Measurements from ENCODE around the gene SEC14L1. TPM values are rescaled to one million over a fixed set of nuclear protein-coding genes. Genes with fewer than 3 reads are reported as not detected.

SEC14L1 gene
- total and polyA plus RNA-seq, 2 of the 8 experiments (the other 6 are each of a cell fraction or from before 2014, with no cell fraction given): 27.2 to 74.4 TPM

DNA sequence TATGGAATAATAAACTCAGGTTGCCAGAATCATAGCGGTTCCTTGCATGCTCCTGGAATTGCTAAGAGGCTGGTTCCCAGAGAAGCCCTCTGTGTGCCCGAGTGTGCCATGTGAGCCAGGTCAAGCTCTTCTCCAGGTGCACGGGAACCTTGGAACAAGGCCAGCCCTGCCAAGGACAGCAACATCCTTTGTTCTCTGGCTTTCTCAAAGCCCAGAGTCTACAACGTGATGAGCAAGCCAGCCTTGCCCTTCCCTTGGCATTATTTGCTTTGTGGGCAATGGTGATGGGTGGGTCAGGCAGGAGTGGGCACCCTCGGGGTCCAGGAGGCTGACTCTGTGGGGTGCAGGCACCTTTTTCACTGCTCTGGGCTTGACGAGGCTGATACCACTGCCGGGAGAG, 14.2 kb upstream of the SEC14L1 start (continued):
- TF ChIP-seq, protein P1, sequence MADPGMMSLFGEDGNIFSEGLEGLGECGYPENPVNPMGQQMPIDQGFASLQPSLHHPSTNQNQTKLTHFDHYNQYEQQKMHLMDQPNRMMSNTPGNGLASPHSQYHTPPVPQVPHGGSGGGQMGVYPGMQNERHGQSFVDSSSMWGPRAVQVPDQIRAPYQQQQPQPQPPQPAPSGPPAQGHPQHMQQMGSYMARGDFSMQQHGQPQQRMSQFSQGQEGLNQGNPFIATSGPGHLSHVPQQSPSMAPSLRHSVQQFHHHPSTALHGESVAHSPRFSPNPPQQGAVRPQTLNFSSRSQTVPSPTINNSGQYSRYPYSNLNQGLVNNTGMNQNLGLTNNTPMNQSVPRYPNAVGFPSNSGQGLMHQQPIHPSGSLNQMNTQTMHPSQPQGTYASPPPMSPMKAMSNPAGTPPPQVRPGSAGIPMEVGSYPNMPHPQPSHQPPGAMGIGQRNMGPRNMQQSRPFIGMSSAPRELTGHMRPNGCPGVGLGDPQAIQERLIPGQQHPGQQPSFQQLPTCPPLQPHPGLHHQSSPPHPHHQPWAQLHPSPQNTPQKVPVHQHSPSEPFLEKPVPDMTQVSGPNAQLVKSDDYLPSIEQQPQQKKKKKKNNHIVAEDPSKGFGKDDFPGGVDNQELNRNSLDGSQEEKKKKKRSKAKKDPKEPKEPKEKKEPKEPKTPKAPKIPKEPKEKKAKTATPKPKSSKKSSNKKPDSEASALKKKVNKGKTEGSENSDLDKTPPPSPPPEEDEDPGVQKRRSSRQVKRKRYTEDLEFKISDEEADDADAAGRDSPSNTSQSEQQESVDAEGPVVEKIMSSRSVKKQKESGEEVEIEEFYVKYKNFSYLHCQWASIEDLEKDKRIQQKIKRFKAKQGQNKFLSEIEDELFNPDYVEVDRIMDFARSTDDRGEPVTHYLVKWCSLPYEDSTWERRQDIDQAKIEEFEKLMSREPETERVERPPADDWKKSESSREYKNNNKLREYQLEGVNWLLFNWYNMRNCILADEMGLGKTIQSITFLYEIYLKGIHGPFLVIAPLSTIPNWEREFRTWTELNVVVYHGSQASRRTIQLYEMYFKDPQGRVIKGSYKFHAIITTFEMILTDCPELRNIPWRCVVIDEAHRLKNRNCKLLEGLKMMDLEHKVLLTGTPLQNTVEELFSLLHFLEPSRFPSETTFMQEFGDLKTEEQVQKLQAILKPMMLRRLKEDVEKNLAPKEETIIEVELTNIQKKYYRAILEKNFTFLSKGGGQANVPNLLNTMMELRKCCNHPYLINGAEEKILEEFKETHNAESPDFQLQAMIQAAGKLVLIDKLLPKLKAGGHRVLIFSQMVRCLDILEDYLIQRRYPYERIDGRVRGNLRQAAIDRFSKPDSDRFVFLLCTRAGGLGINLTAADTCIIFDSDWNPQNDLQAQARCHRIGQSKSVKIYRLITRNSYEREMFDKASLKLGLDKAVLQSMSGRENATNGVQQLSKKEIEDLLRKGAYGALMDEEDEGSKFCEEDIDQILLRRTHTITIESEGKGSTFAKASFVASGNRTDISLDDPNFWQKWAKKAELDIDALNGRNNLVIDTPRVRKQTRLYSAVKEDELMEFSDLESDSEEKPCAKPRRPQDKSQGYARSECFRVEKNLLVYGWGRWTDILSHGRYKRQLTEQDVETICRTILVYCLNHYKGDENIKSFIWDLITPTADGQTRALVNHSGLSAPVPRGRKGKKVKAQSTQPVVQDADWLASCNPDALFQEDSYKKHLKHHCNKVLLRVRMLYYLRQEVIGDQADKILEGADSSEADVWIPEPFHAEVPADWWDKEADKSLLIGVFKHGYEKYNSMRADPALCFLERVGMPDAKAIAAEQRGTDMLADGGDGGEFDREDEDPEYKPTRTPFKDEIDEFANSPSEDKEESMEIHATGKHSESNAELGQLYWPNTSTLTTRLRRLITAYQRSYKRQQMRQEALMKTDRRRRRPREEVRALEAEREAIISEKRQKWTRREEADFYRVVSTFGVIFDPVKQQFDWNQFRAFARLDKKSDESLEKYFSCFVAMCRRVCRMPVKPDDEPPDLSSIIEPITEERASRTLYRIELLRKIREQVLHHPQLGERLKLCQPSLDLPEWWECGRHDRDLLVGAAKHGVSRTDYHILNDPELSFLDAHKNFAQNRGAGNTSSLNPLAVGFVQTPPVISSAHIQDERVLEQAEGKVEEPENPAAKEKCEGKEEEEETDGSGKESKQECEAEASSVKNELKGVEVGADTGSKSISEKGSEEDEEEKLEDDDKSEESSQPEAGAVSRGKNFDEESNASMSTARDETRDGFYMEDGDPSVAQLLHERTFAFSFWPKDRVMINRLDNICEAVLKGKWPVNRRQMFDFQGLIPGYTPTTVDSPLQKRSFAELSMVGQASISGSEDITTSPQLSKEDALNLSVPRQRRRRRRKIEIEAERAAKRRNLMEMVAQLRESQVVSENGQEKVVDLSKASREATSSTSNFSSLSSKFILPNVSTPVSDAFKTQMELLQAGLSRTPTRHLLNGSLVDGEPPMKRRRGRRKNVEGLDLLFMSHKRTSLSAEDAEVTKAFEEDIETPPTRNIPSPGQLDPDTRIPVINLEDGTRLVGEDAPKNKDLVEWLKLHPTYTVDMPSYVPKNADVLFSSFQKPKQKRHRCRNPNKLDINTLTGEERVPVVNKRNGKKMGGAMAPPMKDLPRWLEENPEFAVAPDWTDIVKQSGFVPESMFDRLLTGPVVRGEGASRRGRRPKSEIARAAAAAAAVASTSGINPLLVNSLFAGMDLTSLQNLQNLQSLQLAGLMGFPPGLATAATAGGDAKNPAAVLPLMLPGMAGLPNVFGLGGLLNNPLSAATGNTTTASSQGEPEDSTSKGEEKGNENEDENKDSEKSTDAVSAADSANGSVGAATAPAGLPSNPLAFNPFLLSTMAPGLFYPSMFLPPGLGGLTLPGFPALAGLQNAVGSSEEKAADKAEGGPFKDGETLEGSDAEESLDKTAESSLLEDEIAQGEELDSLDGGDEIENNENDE (IDR thresholded peaks at IDR 0.05; ENCODE audit: insufficient replicate concordance, low read length): no peak
